SK-N-SH treated with all-trans-retinoic acid at 6 μM for 48 hours (cell line): Measurements from ENCODE around the gene CRYBA1.

Experiments used
- ATAC-seq: fragments of 200-7000 bp; cut with Tn5 transposase; 3 replicates; pipeline ENCODE4 v1.9.1; 2020; ENCODE audit warnings: mild to moderate bottlenecking, moderate library complexity
- ARNTL ChIP-seq: fragments of 450-650 bp; formaldehyde crosslinking; IDR thresholded peaks from 2 replicates; pipeline ENCODE4 v1.5.0; 2020; ENCODE audit warnings: low read depth, mild to moderate bottlenecking, moderate library complexity, borderline replicate concordance
- BACH2 ChIP-seq: fragments of 250-450 bp; sonication (Bioruptor Pico); IDR thresholded peaks from 2 replicates; pipeline ENCODE4 v1.9.0; 2021; ENCODE audit warnings: mild to moderate bottlenecking, borderline replicate concordance
- CREB5 ChIP-seq: fragments of 250-450 bp; sonication (Bioruptor Pico); IDR thresholded peaks from 2 replicates; pipeline ENCODE4 v1.5.1; 2020; ENCODE audit warnings: low read depth, mild to moderate bottlenecking, moderate library complexity
- CSDC2 ChIP-seq: fragments of 250-450 bp; sonication (Bioruptor Pico); IDR thresholded peaks from 2 replicates; pipeline ENCODE4 v1.5.0; 2020; ENCODE audit warnings: mild to moderate bottlenecking, moderate library complexity
- CSRNP3 ChIP-seq: fragments of 250-450 bp; sonication (Bioruptor Pico); IDR thresholded peaks from 2 replicates; pipeline ENCODE4 v1.5.1; 2021; ENCODE audit warnings: mild to moderate bottlenecking, moderate library complexity
- ESRRG ChIP-seq: fragments of 250-450 bp; sonication (Bioruptor Pico); IDR thresholded peaks from 2 replicates; pipeline ENCODE4 v1.6.1; 2021; ENCODE audit warnings: mild to moderate bottlenecking
- GLIS3 ChIP-seq: fragments of 250-450 bp; sonication (Bioruptor Pico); IDR thresholded peaks from 2 replicates; pipeline ENCODE4 v1.5.0; 2020; ENCODE audit warnings: mild to moderate bottlenecking, moderate library complexity
- OSR1 ChIP-seq: fragments of 250-450 bp; sonication (Bioruptor Pico); IDR thresholded peaks from 2 replicates; pipeline ENCODE4 v1.8.0; 2022; ENCODE audit warnings: moderate library complexity, mild to moderate bottlenecking, inconsistent platforms
- PPARA ChIP-seq: fragments of 250-450 bp; sonication (Bioruptor Pico); IDR thresholded peaks from 2 replicates; pipeline ENCODE4 v1.5.0; 2020; ENCODE audit warnings: mild to moderate bottlenecking, borderline replicate concordance
- RARB ChIP-seq: fragments of 250-450 bp; sonication (Bioruptor Pico); IDR thresholded peaks from 2 replicates; pipeline ENCODE4 v1.8.0; 2021; ENCODE audit warnings: mild to moderate bottlenecking, moderate library complexity
- SNAI2 ChIP-seq: fragments of 250-450 bp; sonication (Bioruptor Pico); IDR thresholded peaks from 2 replicates; pipeline ENCODE4 v1.5.0; 2020; ENCODE audit warnings: mild to moderate bottlenecking, moderate library complexity
- TCF4 ChIP-seq: fragments of 250-450 bp; sonication (Bioruptor Pico); IDR thresholded peaks from 2 replicates; pipeline ENCODE4 v1.8.0; 2021; ENCODE audit warnings: mild to moderate bottlenecking, moderate library complexity, borderline replicate concordance
- TOX ChIP-seq: fragments of 250-450 bp; sonication (Bioruptor Pico); IDR thresholded peaks from 2 replicates; pipeline ENCODE4 v1.8.0; 2021; ENCODE audit warnings: mild to moderate bottlenecking, moderate library complexity, borderline replicate concordance
- ZC3H10 ChIP-seq: fragments of 250-450 bp; sonication (Bioruptor Pico); IDR thresholded peaks from 2 replicates; pipeline ENCODE4 v1.5.1; 2021; ENCODE audit warnings: mild to moderate bottlenecking, moderate library complexity
- ZFP3 ChIP-seq: fragments of 250-450 bp; sonication (Bioruptor Pico); IDR thresholded peaks from 2 replicates; pipeline ENCODE4 v1.5.0; 2020; ENCODE audit warnings: mild to moderate bottlenecking, moderate library complexity
- ZFP30 ChIP-seq: fragments of 450-650 bp; formaldehyde crosslinking; IDR thresholded peaks from 2 replicates; pipeline ENCODE4 v1.5.0; 2022; ENCODE audit warnings: mild to moderate bottlenecking, moderate library complexity
- ZNF70 ChIP-seq: fragments of 450-650 bp; formaldehyde crosslinking; IDR thresholded peaks from 2 replicates; pipeline ENCODE4 v1.5.0; 2020; ENCODE audit warnings: mild to moderate bottlenecking, moderate library complexity
- ZNF8 ChIP-seq: fragments of 450-650 bp; formaldehyde crosslinking; IDR thresholded peaks from 2 replicates; pipeline ENCODE4 v1.5.0; 2020; ENCODE audit warnings: mild to moderate bottlenecking, moderate library complexity
- TF ChIP-seq, protein P1 (sequence below): fragments of 250-450 bp; sonication (Bioruptor Pico); IDR thresholded peaks from 2 replicates; pipeline ENCODE4 v1.5.0; 2020; ENCODE audit warnings: mild to moderate bottlenecking, moderate library complexity
- TF ChIP-seq, protein P2 (sequence below): fragments of 250-450 bp; sonication (Bioruptor Pico); IDR thresholded peaks from 2 replicates; pipeline ENCODE4 v1.8.0; 2020; ENCODE audit warnings: mild to moderate bottlenecking, moderate library complexity, borderline replicate concordance
- TF ChIP-seq, protein P3 (sequence below): fragments of 250-450 bp; sonication (Bioruptor Pico); IDR thresholded peaks from 2 replicates; pipeline ENCODE4 v1.8.0; 2021; ENCODE audit warnings: low read depth, mild to moderate bottlenecking, moderate library complexity, borderline replicate concordance

The CRYBA1 gene

GRCh38 chr17:29212681-29213121 is 34.0 kb upstream of the CRYBA1 start:
- TF ChIP-seq ZC3H10 (CRISPR knock-in tag) (no peak), BACH2 (no peak), CREB5 (CRISPR knock-in tag) (no peak), ZNF8 (CRISPR knock-in tag) (no peak), ZFP3 (CRISPR knock-in tag) (no peak), TCF4 (no peak), ZFP30 (CRISPR knock-in tag) (no peak), GLIS3 (no peak), TOX (CRISPR knock-in tag) (no peak), ZNF70 (CRISPR knock-in tag) (no peak), CSDC2 (CRISPR knock-in tag) (no peak), SNAI2 (no peak), ARNTL (no peak)
- TF ChIP-seq, protein P1, sequence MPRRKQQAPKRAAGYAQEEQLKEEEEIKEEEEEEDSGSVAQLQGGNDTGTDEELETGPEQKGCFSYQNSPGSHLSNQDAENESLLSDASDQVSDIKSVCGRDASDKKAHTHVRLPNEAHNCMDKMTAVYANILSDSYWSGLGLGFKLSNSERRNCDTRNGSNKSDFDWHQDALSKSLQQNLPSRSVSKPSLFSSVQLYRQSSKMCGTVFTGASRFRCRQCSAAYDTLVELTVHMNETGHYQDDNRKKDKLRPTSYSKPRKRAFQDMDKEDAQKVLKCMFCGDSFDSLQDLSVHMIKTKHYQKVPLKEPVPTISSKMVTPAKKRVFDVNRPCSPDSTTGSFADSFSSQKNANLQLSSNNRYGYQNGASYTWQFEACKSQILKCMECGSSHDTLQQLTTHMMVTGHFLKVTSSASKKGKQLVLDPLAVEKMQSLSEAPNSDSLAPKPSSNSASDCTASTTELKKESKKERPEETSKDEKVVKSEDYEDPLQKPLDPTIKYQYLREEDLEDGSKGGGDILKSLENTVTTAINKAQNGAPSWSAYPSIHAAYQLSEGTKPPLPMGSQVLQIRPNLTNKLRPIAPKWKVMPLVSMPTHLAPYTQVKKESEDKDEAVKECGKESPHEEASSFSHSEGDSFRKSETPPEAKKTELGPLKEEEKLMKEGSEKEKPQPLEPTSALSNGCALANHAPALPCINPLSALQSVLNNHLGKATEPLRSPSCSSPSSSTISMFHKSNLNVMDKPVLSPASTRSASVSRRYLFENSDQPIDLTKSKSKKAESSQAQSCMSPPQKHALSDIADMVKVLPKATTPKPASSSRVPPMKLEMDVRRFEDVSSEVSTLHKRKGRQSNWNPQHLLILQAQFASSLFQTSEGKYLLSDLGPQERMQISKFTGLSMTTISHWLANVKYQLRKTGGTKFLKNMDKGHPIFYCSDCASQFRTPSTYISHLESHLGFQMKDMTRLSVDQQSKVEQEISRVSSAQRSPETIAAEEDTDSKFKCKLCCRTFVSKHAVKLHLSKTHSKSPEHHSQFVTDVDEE (CRISPR knock-in tag) = no peak
- TF ChIP-seq, protein P2, sequence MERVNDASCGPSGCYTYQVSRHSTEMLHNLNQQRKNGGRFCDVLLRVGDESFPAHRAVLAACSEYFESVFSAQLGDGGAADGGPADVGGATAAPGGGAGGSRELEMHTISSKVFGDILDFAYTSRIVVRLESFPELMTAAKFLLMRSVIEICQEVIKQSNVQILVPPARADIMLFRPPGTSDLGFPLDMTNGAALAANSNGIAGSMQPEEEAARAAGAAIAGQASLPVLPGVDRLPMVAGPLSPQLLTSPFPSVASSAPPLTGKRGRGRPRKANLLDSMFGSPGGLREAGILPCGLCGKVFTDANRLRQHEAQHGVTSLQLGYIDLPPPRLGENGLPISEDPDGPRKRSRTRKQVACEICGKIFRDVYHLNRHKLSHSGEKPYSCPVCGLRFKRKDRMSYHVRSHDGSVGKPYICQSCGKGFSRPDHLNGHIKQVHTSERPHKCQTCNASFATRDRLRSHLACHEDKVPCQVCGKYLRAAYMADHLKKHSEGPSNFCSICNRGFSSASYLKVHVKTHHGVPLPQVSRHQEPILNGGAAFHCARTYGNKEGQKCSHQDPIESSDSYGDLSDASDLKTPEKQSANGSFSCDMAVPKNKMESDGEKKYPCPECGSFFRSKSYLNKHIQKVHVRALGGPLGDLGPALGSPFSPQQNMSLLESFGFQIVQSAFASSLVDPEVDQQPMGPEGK (CRISPR knock-in tag) = no peak
- TF ChIP-seq, protein P3, sequence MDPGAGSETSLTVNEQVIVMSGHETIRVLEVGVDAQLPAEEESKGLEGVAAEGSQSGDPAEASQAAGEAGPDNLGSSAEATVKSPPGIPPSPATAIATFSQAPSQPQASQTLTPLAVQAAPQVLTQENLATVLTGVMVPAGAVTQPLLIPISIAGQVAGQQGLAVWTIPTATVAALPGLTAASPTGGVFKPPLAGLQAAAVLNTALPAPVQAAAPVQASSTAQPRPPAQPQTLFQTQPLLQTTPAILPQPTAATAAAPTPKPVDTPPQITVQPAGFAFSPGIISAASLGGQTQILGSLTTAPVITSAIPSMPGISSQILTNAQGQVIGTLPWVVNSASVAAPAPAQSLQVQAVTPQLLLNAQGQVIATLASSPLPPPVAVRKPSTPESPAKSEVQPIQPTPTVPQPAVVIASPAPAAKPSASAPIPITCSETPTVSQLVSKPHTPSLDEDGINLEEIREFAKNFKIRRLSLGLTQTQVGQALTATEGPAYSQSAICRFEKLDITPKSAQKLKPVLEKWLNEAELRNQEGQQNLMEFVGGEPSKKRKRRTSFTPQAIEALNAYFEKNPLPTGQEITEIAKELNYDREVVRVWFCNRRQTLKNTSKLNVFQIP (CRISPR knock-in tag) = no peak
- ATAC-seq = peak; percentile 46; the same call in 2 of the 3 replicates

DNA sequence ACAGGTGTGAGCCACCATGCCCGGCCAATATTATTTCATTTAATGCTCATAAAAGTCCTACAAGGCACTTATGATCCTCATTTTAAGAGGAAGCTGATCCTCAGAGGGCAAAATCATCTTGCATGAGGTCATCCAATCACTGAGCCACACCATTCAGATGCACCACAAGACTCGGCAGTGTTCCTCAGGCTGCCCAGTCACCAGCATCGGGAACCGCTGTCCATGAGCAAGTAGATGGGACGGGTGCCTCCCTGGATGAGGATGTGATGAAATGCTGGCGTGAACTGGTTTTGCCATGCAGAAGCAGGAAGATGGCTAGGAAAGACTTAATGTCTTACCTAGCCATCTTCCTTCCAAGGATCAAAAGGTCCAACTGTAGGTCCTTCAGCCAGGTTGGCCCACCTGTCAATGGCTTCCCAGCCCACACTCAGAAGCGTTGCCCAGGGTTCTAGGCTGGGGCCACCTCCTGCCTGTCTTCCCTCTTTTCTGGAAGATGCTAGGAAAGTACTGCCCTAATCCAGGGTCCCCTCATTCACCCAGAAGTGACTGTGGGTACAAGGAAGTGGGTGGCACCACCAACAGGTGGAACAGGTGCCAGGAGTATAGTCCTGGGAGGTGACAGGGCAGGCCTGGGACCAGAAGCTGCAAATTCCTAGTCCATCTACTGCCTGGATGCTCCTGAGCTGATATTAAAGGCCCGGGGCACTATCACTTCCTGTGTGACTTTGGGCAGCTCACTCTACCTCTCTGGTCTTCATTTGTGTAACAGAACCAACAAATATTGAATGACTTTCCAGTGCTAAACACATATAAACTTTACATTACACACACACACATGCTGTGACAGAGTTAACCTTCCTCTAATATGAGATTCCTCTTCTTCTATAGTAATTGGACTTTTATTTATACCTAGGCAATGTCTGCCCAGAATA is 32.2 kb upstream of the CRYBA1 start:
- no peak for ATAC-seq
- TF ChIP-seq CSDC2 (CRISPR knock-in tag) (no peak), ZC3H10 (CRISPR knock-in tag) (no peak), ESRRG (CRISPR knock-in tag) (no peak), ZFP30 (CRISPR knock-in tag) (no peak), CREB5 (CRISPR knock-in tag) (no peak), BACH2 (no peak), ARNTL (no peak), CSRNP3 (CRISPR knock-in tag) (no peak), PPARA (CRISPR knock-in tag) (no peak), ZNF70 (CRISPR knock-in tag) (no peak), ZNF8 (CRISPR knock-in tag) (no peak), TCF4 (no peak), RARB (CRISPR knock-in tag) (no peak), GLIS3 (no peak), OSR1 (CRISPR knock-in tag) (no peak), TOX (CRISPR knock-in tag) (no peak)
- TF ChIP-seq, protein P2 (CRISPR knock-in tag) = no peak
- TF ChIP-seq, protein P3 (CRISPR knock-in tag) = no peak
